IMR-90 (cell line): ENCODE results near the gene IRF2. TPM values are rescaled to one million over a fixed set of nuclear protein-coding genes. Genes with fewer than 3 reads are reported as not detected.

Experiments
- ATAC-seq: fragments of 200-7000 bp; cut with Tn5 transposase; 2 replicates; pipeline ENCODE4 v1.9.1; 2020; ENCODE audit warnings: low read depth, mild to moderate bottlenecking, moderate library complexity
- BruUV-seq: library from RNA; stranded (reverse); fragments of 400-500 nt; replicated peaks from 2 replicates; lab custom pipeline; 2021; lab: Mats Ljungman, UMichigan
- CTCF ChIA-PET: fragments of 300-600 bp; formaldehyde crosslinking; extraction: SDS; loops from one replicate; lab custom pipeline; 2021; ENCODE audit warnings: antibody characterized with exemption; lab: Yijun Ruan, JAX
- POLR2A ChIA-PET: fragments of 300-600 bp; sonication (Branson Sonifier 250); formaldehyde crosslinking; loops from one replicate; lab custom pipeline; 2022; ENCODE audit warnings: antibody characterized with exemption; ENCODE audit not compliant: unreplicated experiment; lab: Charles Lee
- DNase-seq: peaks from one replicate; pipeline ENCODE4 v3.0.0; 2013
- H2AFZ ChIP-seq: replicated peaks from 2 replicates; pipeline ENCODE3; 2013; ENCODE audit warnings: low read length, mild to moderate bottlenecking; ENCODE audit not compliant: poor library complexity
- H2AK5ac ChIP-seq: 2 replicates; pipeline ENCODE4 v1.6.1; 2013; ENCODE audit warnings: low read depth, low read length, inconsistent platforms
- H2AK9ac ChIP-seq: replicated peaks from 2 replicates; pipeline ENCODE3; 2013; ENCODE audit warnings: mild to moderate bottlenecking, low read depth, low read length, moderate library complexity; ENCODE audit not compliant: poor library complexity
- H2BK120ac ChIP-seq: 2 replicates; pipeline ENCODE4 v1.6.1; 2013; ENCODE audit warnings: low read depth, low read length, inconsistent platforms
- H2BK15ac ChIP-seq: 3 replicates; pipeline ENCODE4 v1.6.1; 2013; ENCODE audit warnings: low read depth, low read length, inconsistent platforms
- H2BK20ac ChIP-seq: 2 replicates; pipeline ENCODE4 v1.6.1; 2013; ENCODE audit warnings: low read depth, mild to moderate bottlenecking, inconsistent platforms, low read length, moderate library complexity
- H2BK5ac ChIP-seq: 2 replicates; pipeline ENCODE4 v1.6.1; 2013; ENCODE audit warnings: mild to moderate bottlenecking, low read depth, low read length, inconsistent platforms; ENCODE audit not compliant: poor library complexity, severe bottlenecking
- H3K14ac ChIP-seq: replicated peaks from 2 replicates; pipeline ENCODE4 v1.6.1; 2013; ENCODE audit warnings: low read depth, low read length, inconsistent platforms
- H3K18ac ChIP-seq: 2 replicates; pipeline ENCODE4 v1.6.1; 2013; ENCODE audit warnings: low read depth, low read length, control low read depth
- H3K23ac ChIP-seq: 2 replicates; pipeline ENCODE4 v1.6.1; 2013; ENCODE audit warnings: low read depth, low read length, inconsistent platforms
- H3K27ac ChIP-seq: 2 replicates; pipeline ENCODE4 v1.5.1; 2013; ENCODE audit warnings: mild to moderate bottlenecking, control low read depth, low read length; ENCODE audit not compliant: insufficient read depth
- H3K27me3 ChIP-seq: 2 replicates; pipeline ENCODE4 v1.6.1; 2013; ENCODE audit warnings: low read length; ENCODE audit not compliant: control insufficient read depth, insufficient read depth
- H3K36me3 ChIP-seq: 2 replicates; pipeline ENCODE4 v1.6.1; 2013; ENCODE audit warnings: low read length, mixed read lengths; ENCODE audit not compliant: control insufficient read depth, insufficient read depth
- H3K4ac ChIP-seq: 2 replicates; pipeline ENCODE4 v1.6.1; 2013; ENCODE audit warnings: low read depth, low read length, inconsistent platforms
- H3K4me1 ChIP-seq: 2 replicates; pipeline ENCODE4 v1.6.1; 2013; ENCODE audit warnings: low read length, mixed read lengths; ENCODE audit not compliant: control insufficient read depth, insufficient read depth
- H3K4me2 ChIP-seq: 2 replicates; pipeline ENCODE4 v1.6.1; 2013; ENCODE audit warnings: low read depth, mild to moderate bottlenecking, control low read depth, low read length, moderate library complexity
- H3K4me3 ChIP-seq: 2 replicates; pipeline ENCODE4 v1.5.1; 2013; ENCODE audit warnings: low read depth, mild to moderate bottlenecking, control low read depth, low read length, moderate library complexity; ENCODE audit not compliant: insufficient read depth
- H3K56ac ChIP-seq: 2 replicates; pipeline ENCODE4 v1.6.1; 2013; ENCODE audit warnings: low read length, inconsistent platforms; ENCODE audit not compliant: insufficient read depth; ENCODE audit errors: extremely low read depth
- H3K79me1 ChIP-seq, 2 experiments: 2 replicates each; pipeline ENCODE4 v1.6.1; 2013; ENCODE audit warnings: low read length in 2 of 2, inconsistent platforms in 1 of 2, low read depth in 1 of 2
- H3K9ac ChIP-seq: 2 replicates; pipeline ENCODE4 v1.6.1; 2013; ENCODE audit warnings: low read depth, low read length, control low read depth
- H3K9me1 ChIP-seq: 2 replicates; pipeline ENCODE4 v1.6.1; 2013; ENCODE audit warnings: low read length, inconsistent platforms; ENCODE audit not compliant: insufficient read depth
- H3K9me3 ChIP-seq: 2 replicates; pipeline ENCODE4 v1.6.1; 2013; ENCODE audit warnings: low read length; ENCODE audit not compliant: control insufficient read depth, insufficient read depth
- H4K20me1 ChIP-seq: 2 replicates; pipeline ENCODE4 v1.6.1; 2013; ENCODE audit warnings: low read length, inconsistent platforms; ENCODE audit not compliant: insufficient read depth
- H4K5ac ChIP-seq: 2 replicates; pipeline ENCODE4 v1.6.1; 2013; ENCODE audit warnings: mild to moderate bottlenecking, low read depth, low read length, control low read depth
- H4K8ac ChIP-seq, 2 experiments: 2 replicates each; pipeline ENCODE4 v1.6.1; 2013; ENCODE audit warnings: low read depth in 2 of 2, low read length in 2 of 2, control low read depth in 1 of 2, inconsistent platforms in 1 of 2
- H4K91ac ChIP-seq: 2 replicates; pipeline ENCODE4 v1.6.1; 2013; ENCODE audit warnings: low read depth, low read length, inconsistent platforms; ENCODE audit not compliant: insufficient read depth
- BHLHE40 ChIP-seq: fragments of 150-350 bp; IDR thresholded peaks from 2 replicates; pipeline ENCODE4 v1.6.1; 2016; ENCODE audit warnings: mild to moderate bottlenecking, low read depth, low read length
- CHD1 ChIP-seq: IDR thresholded peaks from 2 replicates; pipeline ENCODE4 v1.6.1; 2012; ENCODE audit warnings: low read depth, low read length, improper control_type of control experiment
- RAD21 ChIP-seq: IDR thresholded peaks from 2 replicates; pipeline ENCODE4 v1.6.1; 2012; ENCODE audit warnings: low read length, improper control_type of control experiment
- RCOR1 ChIP-seq: IDR thresholded peaks from 2 replicates; pipeline ENCODE4 v1.6.1; 2012; ENCODE audit warnings: mild to moderate bottlenecking, low read length, improper control_type of control experiment; ENCODE audit not compliant: insufficient replicate concordance
- RFX5 ChIP-seq: IDR thresholded peaks from 2 replicates; pipeline ENCODE4 v1.8.0; 2012; ENCODE audit warnings: low read depth, mild to moderate bottlenecking, low read length, moderate library complexity
- WGBS, 2 experiments: methylation state at CpG; one replicate each; pipeline versions ENCODE4 v1.1.5 to v1.1.7; 2013; ENCODE audit warnings: missing lambda C conversion rate in 2 of 2; ENCODE audit not compliant: insufficient read length in 1 of 2; ENCODE audit errors: extremely low coverage in 2 of 2; 5-methylcytosine and 5-hydroxymethylcytosine counted together
- dilution Hi-C: fragments of 300-500 bp; cut with HindIII; formaldehyde crosslinking; loops from one replicate; pipeline ENCODE4 v1.14.3; 2018; ENCODE audit warnings: low sequenced_read_pairs; ENCODE audit not compliant: unreplicated experiment
- in situ Hi-C: fragments of 300-500 bp; cut with MboI; formaldehyde crosslinking; loops from 3 replicates; pipeline ENCODE4 v1.14.3; 2019; ENCODE audit warnings: low sequenced_read_pairs, inconsistent platforms, mixed read lengths
- intact Hi-C: fragments of 100-400 bp; cut with micrococcal nuclease; formaldehyde crosslinking; loops from 2 replicates; pipeline ENCODE4 v1.10.0; 2022
- polyA plus RNA-seq, 3 experiments: library from polyadenylated mRNA; depleted of rRNA; stranded (reverse); fragments of >200 nt; gene quantifications; 2 replicates each; pipeline ENCODE4 v1.2.3, GENCODE V29; 2012; ENCODE audit warnings: low replicate concordance in 1 of 3
- total RNA-seq: library from RNA; depleted of rRNA; stranded (reverse); fragments of >200 nt; gene quantifications from 2 replicates; pipeline ENCODE4 v1.2.3, GENCODE V29; 2012

IRF2 gene
- total and polyA plus RNA-seq, 2 of the 4 experiments (the other 2 are of a cell fraction): 16.5 to 21.9 TPM

DNA sequence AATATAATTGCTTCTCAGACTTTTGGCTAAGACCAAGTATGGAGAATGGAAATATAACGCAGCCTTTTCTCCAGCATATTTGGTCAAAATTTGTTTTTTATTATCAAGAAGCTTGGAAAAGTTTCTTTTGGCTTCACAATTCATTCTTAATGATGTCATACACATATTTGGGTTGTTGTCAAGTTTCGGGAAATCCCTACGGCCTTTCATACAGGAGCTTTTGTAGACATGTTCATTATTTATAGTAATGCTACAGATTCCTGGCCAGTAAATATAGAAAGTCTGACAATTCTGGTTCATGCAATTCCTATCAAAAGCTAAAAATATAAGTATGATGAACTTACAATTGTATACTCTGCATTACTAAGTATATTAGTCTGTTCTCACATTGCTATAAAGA lies 112.9 kb downstream of the IRF2 start:
- H3K56ac ChIP-seq: no peak overlapping the region
- H2BK5ac ChIP-seq: no peak overlapping the region
- in situ Hi-C loops: no loop called here
- no peaks in the 10 kb centered on the region for H3K79me1 ChIP-seq
- no peak overlapping the region for H3K23ac ChIP-seq
- dilution Hi-C loops: no loop called here
- no peaks in the 10 kb centered on the region for H4K20me1 ChIP-seq
- H3K36me3 ChIP-seq: no peaks in the 10 kb centered on the region
- no TSS peak for BruUV-seq
- no peak overlapping the region for H2BK120ac ChIP-seq
- no peak overlapping the region for H4K8ac ChIP-seq
- ATAC-seq (no peak), DNase-seq (peak; percentile 67)
- H3K4me2 ChIP-seq: no peak overlapping the region
- H3K4me3 ChIP-seq: no peak overlapping the region
- H2BK20ac ChIP-seq: no peak overlapping the region
- 0 out of 2 replicates have a peak, but pooled peaks cover 3% of the 10 kb centered on the region for H3K9me1 ChIP-seq
- no peak overlapping the region for H4K5ac ChIP-seq
- no peak overlapping the region for H3K4ac ChIP-seq
- H3K27ac ChIP-seq: no peak overlapping the region
- H3K14ac ChIP-seq: no peak overlapping the region
- H2AK9ac ChIP-seq: no peak overlapping the region
- no peak overlapping the region for H2BK15ac ChIP-seq
- intact Hi-C loops: no loop called here
- H3K9me3 ChIP-seq: peaks cover 6% of the 10 kb centered on the region
- TF ChIP-seq RFX5: no peak
- no peak for TF ChIP-seq CHD1
- TF ChIP-seq RAD21: no peak
- TF ChIP-seq BHLHE40: no peak
- no peak for TF ChIP-seq RCOR1
- H4K91ac ChIP-seq: no peak overlapping the region
- no peak overlapping the region for H2AFZ ChIP-seq
- CTCF ChIA-PET: interaction anchor here (1.7 kb wide), 1 partner anchor 12 kb away, joined by 3 read pairs; no protein-coding TSS in a partner anchor
- H3K4me1 ChIP-seq: peaks cover 5% of the 10 kb centered on the region; the same call in 1 of the 2 replicates
- no peak overlapping the region for H3K9ac ChIP-seq
- no peak overlapping the region for H2AK5ac ChIP-seq
- no peak overlapping the region for H3K18ac ChIP-seq
- no CpG with 5 or more reads among the region's 3 CpGs for WGBS, 2 experiments
- POLR2A ChIA-PET: no interaction called here
- H3K27me3 ChIP-seq: no peaks in the 10 kb centered on the region
